ENCODE data around the gene GPATCH3. TPM values are rescaled to one million over a fixed set of nuclear protein-coding genes. Genes with fewer than 3 reads are reported as not detected.

Gene GPATCH3
- total RNA-seq, 1 donor from 2014 or later: 12.7 TPM

DNA sequence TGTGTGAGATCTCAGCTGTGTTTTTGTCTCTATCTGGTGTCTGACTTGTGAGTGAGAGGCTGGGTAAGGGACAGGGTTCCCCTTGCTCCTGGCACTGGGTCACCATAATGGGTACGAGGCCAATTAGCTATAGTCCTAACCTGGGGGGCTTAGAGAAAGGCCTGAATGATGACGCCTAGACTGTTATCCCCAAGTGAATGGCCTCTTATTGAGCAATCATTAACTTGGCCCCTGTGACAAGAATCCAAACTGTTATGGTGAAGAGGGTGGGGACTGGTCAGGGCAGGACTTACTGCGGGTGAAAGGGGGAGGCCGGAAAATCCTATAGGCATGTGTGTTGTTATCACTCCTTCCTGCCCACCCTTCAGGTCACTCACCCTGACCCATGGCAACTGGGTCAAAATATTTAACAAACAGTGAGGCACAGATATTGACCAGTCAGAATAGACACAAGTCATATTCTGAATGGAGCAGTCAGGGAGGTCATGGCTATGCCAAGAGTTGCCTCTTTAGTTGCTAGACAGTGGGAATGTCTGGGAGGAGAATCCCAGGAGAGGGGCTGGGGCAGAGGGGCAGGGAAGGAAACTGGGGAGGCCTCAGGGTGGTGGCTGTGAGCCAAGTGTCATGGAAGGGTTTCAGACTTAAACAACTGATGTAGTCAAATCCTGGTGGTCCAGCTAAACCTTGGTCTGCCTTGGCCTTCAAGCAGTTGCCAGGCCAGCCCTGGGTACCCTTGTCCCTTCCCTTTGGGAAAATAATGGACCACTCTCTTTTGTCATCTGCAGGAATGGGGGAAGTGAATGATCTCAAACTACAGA lies 10.3 kb upstream of the GPATCH3 start:
- Mint-ChIP-seq H3K9me3 (no peaks in the 10 kb centered on the region), H3K27ac (no peak overlapping the region), H3K4me1 (ENCODE audit: low read depth) (no peaks in the 10 kb centered on the region), H3K27me3 (ENCODE audit: low read depth) (peaks cover 3% of the 10 kb centered on the region), H3K4me3 (ENCODE audit: low read depth) (no peak overlapping the region), H3K36me3 (ENCODE audit: low read depth) (no peaks in the 10 kb centered on the region)
- intact Hi-C loops (cut with micrococcal nuclease): no loop called here
- no peak for DNase-seq (ENCODE audit: low spot score)

DNA sequence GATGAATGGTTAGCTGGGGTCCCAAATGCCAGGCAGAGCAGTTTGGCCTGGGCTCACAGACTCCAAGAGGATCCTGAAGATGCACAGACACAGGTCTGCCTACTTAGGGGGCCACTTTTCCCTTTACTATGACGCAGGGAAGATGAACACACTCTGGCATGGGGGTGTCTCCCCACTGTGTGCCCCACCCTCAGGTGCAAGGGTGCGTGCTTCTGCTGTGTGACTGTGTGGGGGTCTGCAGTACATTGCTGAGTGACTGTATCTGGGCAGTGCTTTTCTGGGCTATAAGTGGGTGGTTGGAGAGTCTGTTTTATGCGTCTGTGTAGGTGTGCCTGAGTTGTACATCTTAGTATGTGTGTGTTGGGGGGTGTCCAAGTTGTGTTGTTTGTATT lies 9.7 kb upstream of the GPATCH3 start:
- Mint-ChIP-seq H3K4me3 (ENCODE audit: low read depth) (no peak overlapping the region), H3K27me3 (ENCODE audit: low read depth) (peaks cover 3% of the 10 kb centered on the region), H3K36me3 (ENCODE audit: low read depth) (no peaks in the 10 kb centered on the region), H3K4me1 (ENCODE audit: low read depth) (no peaks in the 10 kb centered on the region), H3K27ac (no peak overlapping the region), H3K9me3 (no peaks in the 10 kb centered on the region)
- intact Hi-C loops (cut with micrococcal nuclease): no loop called here
- DNase-seq (ENCODE audit: low spot score): no peak

DNA sequence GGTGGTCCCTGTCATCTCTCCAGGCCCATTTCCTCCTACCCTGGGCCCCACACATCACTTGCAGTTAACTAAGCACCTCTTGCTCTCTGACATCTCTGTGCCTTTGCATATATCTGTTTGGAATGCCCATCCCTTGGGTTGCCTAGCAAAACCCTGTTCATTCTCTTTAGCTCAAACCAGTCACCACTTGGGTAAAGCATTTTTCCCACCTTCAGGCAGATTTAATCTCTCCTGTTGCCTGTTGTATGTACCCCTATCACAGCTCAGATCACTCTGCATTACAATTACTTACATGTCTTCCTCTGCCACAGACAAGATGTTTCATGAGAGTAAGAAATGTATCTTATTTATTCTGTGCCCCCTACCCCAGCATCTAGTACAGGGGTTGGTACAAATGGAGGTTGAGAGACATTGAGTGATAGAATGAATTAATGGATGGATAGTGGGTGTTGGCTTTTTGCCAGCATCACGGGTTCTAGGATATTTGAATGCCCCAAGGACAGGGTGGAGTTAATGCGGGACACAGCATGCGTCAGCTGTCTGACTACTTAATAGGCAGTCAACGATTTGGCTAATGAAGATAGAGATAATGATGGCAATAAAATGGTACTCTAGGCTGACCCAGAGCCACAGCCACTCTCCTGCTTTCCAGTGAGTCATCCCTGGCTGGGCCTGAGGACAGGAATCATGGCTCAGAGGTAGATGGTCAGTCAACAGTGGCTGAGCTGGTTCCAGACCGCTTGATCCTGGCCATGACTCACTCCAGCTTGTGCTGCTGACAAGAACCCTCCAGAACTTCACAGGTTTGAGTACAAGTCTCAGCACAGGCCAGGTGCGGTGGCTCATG lies 7.0 kb upstream of the GPATCH3 start:
- Mint-ChIP-seq H3K4me3 (ENCODE audit: low read depth) (no peak overlapping the region), H3K27me3 (ENCODE audit: low read depth) (peaks cover 3% of the 10 kb centered on the region), H3K4me1 (ENCODE audit: low read depth) (no peaks in the 10 kb centered on the region), H3K9me3 (no peaks in the 10 kb centered on the region), H3K27ac (no peak overlapping the region), H3K36me3 (ENCODE audit: low read depth) (no peaks in the 10 kb centered on the region)
- intact Hi-C loops (cut with micrococcal nuclease): no loop called here
- no peak for DNase-seq (ENCODE audit: low spot score)

DNA sequence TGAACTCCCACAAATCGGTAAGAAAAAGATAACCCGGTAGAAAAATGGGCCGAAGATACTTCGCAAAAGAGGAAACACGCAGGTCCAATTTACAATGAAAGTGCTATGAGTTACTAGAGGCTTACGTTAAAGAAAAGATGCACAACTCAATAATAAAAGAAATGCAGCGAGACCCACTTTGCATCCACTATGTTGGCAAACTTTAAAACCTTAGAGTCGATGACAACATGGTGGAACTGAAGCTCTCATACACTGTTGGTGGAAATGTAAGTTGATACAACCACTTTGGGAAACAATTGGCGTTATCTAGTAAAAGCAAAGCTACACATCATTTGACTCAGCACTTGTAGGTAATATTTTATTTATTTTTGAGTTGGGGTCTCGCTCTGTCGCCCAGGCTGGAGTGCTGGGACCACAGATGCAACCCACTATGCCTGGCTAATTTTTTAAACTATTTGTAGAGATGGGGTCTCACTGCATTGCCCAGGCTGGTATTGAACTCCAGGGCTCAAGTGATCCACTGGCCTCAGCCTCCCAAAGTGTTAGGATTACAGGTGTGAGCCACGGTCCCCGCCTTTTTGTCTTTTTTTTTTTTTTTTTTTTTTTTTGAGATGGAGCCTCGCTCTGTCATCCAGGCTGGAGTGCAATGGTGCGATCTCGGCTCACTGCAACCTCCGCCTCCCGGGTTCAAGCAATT lies 696 bp upstream of the GPATCH3 start:
- Mint-ChIP-seq H3K9me3 (no peaks in the 10 kb centered on the region), H3K27ac (peak overlapping the region; percentile 97), H3K4me3 (ENCODE audit: low read depth) (peak overlapping the region; percentile 95), H3K36me3 (ENCODE audit: low read depth) (peaks cover 17% of the 10 kb centered on the region), H3K27me3 (ENCODE audit: low read depth) (no peaks in the 10 kb centered on the region), H3K4me1 (ENCODE audit: low read depth) (peaks cover 20% of the 10 kb centered on the region)
- intact Hi-C loops (cut with micrococcal nuclease): loop anchor here (1.0 kb wide), 1 partner anchor 20 kb away; the partner anchor contains the start of gene NUDC
- no peak for DNase-seq (ENCODE audit: low spot score)

DNA sequence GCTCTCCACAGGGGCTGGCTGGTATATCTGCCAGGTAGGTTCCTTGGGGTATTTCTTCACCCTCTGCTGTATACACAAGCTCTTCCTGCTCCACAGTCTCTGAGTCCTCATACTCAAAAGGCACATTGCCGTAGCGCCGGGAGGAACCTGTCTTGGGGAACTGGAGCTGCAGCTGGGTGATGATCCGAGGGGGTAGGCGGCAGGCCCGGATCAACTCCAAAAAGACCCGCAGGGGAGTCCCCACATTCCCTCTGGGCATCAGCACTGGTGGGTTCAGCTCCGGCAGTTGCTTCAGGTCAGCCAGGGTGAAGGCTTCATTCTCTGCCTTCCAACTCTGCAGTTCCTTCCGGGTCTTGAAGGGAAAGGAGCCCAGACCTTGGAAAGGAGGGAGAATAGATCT lies 2.9 kb downstream of the GPATCH3 start:
- no peak overlapping the region for H3K4me3 Mint-ChIP-seq (ENCODE audit: low read depth)
- no peaks in the 10 kb centered on the region for H3K27me3 Mint-ChIP-seq (ENCODE audit: low read depth)
- H3K27ac Mint-ChIP-seq: no peak overlapping the region
- no peaks in the 10 kb centered on the region for H3K9me3 Mint-ChIP-seq
- no peak for DNase-seq (ENCODE audit: low spot score)
- intact Hi-C loops (cut with micrococcal nuclease): no loop called here
- peaks cover 20% of the 10 kb centered on the region for H3K4me1 Mint-ChIP-seq (ENCODE audit: low read depth)
- H3K36me3 Mint-ChIP-seq (ENCODE audit: low read depth): peaks cover 41% of the 10 kb centered on the region

DNA sequence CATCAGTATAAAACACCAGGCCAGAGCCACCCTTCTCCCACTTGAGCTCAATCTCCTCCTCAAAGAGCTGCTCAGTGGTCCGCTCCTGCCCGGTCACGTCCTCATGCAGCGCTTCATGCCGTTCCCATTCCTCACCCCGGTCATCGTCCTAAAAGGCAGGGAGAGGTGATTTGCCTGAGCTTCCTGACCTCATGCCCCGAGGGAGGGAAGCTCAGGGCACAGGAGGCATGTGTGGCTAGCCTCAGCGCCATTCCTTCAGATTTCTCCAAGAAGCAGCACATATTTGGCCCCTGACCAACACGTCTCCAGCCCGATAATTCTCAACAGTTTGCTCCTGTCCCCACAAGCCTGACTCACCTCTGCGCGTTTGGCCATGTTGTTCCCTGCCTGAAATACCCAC lies 6.0 kb downstream of the GPATCH3 start:
- H3K4me1 Mint-ChIP-seq (ENCODE audit: low read depth): peaks cover 16% of the 10 kb centered on the region
- H3K4me3 Mint-ChIP-seq (ENCODE audit: low read depth): no peak overlapping the region
- H3K36me3 Mint-ChIP-seq (ENCODE audit: low read depth): peaks cover 55% of the 10 kb centered on the region
- H3K9me3 Mint-ChIP-seq: no peaks in the 10 kb centered on the region
- no peaks in the 10 kb centered on the region for H3K27me3 Mint-ChIP-seq (ENCODE audit: low read depth)
- intact Hi-C loops (cut with micrococcal nuclease): no loop called here
- H3K27ac Mint-ChIP-seq: no peak overlapping the region
- DNase-seq (ENCODE audit: low spot score): no peak

DNA sequence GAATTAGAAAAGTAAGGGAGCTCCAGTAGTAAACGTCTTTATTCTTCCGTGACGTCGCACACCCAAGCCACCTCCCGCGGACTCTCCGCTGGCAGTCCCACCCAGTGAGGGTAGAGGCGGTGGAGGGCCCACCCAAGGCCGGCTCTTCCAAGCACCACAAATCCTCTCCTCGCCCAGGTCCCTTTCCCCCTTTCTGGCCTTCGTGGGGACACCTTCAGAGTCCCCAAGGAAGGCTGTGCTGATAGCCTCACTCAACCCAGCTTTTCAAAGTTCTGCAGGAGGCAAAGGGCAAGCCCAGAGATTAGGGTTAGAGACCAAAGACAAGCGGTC lies 9.8 kb downstream of the GPATCH3 start:
- intact Hi-C loops (cut with micrococcal nuclease): no loop called here
- H3K9me3 Mint-ChIP-seq: no peaks in the 10 kb centered on the region
- peaks cover 24% of the 10 kb centered on the region for H3K4me1 Mint-ChIP-seq (ENCODE audit: low read depth)
- DNase-seq (ENCODE audit: low spot score): no peak
- H3K36me3 Mint-ChIP-seq (ENCODE audit: low read depth): peaks cover 62% of the 10 kb centered on the region
- H3K27me3 Mint-ChIP-seq (ENCODE audit: low read depth): no peaks in the 10 kb centered on the region
- H3K4me3 Mint-ChIP-seq (ENCODE audit: low read depth): peak overlapping the region; percentile 99
- H3K27ac Mint-ChIP-seq: peak overlapping the region; percentile 96

DNA sequence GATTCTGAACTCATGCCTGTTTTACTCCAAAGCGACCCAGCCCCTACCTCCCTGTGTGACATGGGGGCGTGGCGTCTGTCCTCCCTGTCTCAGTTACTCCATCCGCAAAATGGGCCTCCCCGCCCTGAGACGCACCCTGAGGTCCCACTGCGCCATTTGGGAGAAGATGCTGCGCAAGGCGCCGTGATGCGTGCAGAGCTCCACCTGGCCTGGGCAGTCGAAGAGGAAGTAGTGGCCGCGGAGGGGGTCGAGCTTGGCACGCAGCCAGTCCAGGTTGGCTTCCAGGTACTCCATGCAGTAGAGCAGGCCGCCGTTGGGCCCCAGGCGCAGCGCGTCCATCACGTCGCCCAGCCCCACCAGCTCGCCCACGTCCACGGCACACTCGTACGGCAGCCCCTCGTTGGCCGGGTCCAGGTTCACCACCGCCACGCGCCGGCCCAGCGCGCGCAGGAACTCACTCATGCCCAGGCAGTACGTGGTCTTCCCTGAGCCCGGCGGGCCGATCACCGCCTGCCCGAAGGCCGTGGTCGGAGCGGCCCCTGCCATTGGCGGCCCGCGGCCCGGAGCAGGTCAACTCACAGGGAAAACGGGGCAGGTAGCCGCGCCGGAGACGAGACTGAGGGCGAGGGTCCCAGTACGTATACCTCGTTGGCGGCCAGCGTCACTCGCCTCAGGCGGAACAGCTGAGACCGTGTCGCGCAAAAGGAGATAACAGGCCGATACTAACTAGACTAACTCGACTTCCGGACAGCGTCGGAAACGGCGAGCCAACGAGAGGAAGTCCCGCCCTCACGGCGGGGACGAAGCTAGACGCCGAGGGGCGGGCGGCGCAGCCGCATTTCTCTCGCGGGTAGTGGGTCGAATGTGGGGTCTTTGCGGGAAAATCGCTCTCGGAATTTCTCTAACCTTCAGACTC lies 10.5 kb downstream of the GPATCH3 start, which contains the start of gene GPN2:
TSS of gene GPN2 (minus strand) at position 733 of the 916 bp plus-strand sequence. CDS start at position 546, 187 bp downstream.
- Mint-ChIP-seq H3K27me3 (ENCODE audit: low read depth) (no peaks in the 10 kb centered on the region), H3K4me3 (ENCODE audit: low read depth) (peak within 1 kb of the TSS; percentile 99), H3K36me3 (ENCODE audit: low read depth) (peaks cover 65% of the 10 kb centered on the region), H3K27ac (peak within 1 kb of the TSS; percentile 96), H3K4me1 (ENCODE audit: low read depth) (peaks cover 27% of the 10 kb centered on the region), H3K9me3 (no peaks in the 10 kb centered on the region)
- peak; percentile 78 for DNase-seq (ENCODE audit: low spot score)
- intact Hi-C loops (cut with micrococcal nuclease): no loop called here

DNA sequence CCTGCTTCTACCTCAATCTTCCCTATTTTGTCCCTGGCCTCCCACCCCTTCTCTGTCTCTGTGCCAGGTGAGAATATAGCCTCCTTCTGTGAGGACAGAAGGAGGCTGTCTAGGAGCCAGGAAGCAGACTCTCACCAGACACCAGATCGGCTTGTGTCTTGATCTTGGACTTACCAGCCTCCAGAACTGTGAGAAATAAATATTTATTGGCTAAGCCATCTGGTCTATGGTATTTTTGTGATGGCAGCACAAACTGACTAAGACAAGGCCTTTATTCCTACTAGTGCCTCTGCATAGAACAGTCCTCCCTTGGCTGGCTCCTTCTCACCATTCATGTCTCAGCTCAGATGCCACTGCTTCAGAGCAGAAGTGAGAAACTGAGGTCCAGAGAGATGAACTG lies 12.0 kb downstream of the GPATCH3 start:
- peak overlapping the region; percentile 99 for H3K4me3 Mint-ChIP-seq (ENCODE audit: low read depth)
- no peaks in the 10 kb centered on the region for H3K9me3 Mint-ChIP-seq
- peak overlapping the region; percentile 30 for H3K27ac Mint-ChIP-seq
- intact Hi-C loops (cut with micrococcal nuclease): no loop called here
- peaks cover 70% of the 10 kb centered on the region for H3K36me3 Mint-ChIP-seq (ENCODE audit: low read depth)
- DNase-seq (ENCODE audit: low spot score): no peak
- peaks cover 27% of the 10 kb centered on the region for H3K4me1 Mint-ChIP-seq (ENCODE audit: low read depth)
- H3K27me3 Mint-ChIP-seq (ENCODE audit: low read depth): no peaks in the 10 kb centered on the region

DNA sequence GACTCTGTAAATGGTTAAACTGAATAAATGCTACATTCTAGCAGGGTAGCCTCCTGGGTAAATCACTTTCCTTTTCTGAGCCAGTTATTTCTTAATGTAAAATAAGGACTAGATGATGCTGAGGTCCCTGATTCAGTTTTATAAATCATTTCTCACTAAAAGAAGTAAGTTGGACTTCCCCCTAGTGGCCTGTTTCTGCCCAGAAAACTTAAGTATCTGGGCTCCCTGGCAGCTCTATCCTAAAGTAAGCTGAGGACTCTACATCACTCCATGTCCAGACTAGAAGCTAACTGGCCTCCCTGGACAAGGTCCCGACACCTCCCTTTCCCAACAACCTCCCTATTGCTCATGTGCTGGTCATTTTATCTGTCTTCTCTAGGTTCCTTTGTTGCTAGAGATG lies 13.1 kb downstream of the GPATCH3 start:
- peaks cover 70% of the 10 kb centered on the region for H3K36me3 Mint-ChIP-seq (ENCODE audit: low read depth)
- no peaks in the 10 kb centered on the region for H3K9me3 Mint-ChIP-seq
- no peaks in the 10 kb centered on the region for H3K27me3 Mint-ChIP-seq (ENCODE audit: low read depth)
- no peak for DNase-seq (ENCODE audit: low spot score)
- intact Hi-C loops (cut with micrococcal nuclease): no loop called here
- H3K27ac Mint-ChIP-seq: peak overlapping the region; percentile 47
- H3K4me3 Mint-ChIP-seq (ENCODE audit: low read depth): peak overlapping the region; percentile 20
- H3K4me1 Mint-ChIP-seq (ENCODE audit: low read depth): peaks cover 27% of the 10 kb centered on the region

DNA sequence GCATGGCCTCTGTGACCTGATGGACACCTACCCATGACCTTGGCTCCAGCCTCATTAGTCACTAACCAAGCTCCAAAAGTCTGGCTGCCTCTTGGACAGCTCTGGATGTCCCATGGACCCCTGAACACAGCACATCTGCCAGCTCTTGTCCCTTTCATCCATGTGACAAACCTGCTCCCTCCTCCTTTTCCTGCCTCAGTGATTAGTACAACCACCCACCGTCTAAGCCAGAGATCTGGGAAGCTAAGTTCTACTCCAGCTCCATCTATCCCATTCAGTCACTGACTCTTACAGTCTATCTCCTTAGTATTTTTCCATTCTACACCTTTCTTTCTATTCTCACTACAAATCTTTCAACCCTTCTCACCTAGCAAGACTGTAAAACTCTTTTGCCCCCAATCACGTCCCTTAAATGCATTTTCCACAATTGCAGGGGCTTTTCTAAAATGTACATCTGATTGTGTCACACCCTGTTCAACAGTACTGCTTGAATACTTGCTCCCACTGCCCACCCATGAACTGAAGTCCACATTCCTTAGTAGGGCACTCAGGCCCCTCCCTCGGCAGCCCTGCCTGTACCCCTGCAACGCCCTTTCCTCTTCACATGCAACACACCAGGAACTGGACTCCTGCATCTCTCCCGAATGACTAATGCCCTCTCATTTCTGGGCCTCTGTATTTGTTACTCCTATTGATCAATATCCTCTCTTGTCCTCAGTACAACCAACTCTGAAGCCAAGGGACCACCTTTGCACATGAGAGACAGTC lies 17.4 kb downstream of the GPATCH3 start:
- H3K4me3 Mint-ChIP-seq (ENCODE audit: low read depth): no peak overlapping the region
- H3K36me3 Mint-ChIP-seq (ENCODE audit: low read depth): peaks cover 64% of the 10 kb centered on the region
- no peaks in the 10 kb centered on the region for H3K27me3 Mint-ChIP-seq (ENCODE audit: low read depth)
- intact Hi-C loops (cut with micrococcal nuclease): no loop called here
- H3K4me1 Mint-ChIP-seq (ENCODE audit: low read depth): peaks cover 7% of the 10 kb centered on the region
- no peak overlapping the region for H3K27ac Mint-ChIP-seq
- no peak for DNase-seq (ENCODE audit: low spot score)
- no peaks in the 10 kb centered on the region for H3K9me3 Mint-ChIP-seq

Data from activated T-helper 2 cell treated with anti-CD3 and anti-CD28 coated beads, Interferon-gamma antibody, Interleukin-2, Interleukin-4, amounts not matched to agents 10 μg/mL and 5 μg/mL and 100 μg/mL, durations not matched to agents 14 hours and 24 hours and 36 hours (primary cell).